Vagina (tissue), 2 donors: ENCODE data around the gene HINT1.
A peak's percentile ranks its signal among the peaks of the same experiment; 100 is the strongest.

Experiments
- POLR2A ChIP-seq, 2 donors: fragments of 450-650 bp; IDR thresholded peaks; one replicate each; pipeline ENCODE4 v1.6.1; 2017; ENCODE audit warnings: antibody characterized with exemption in 2 of 2, mild to moderate bottlenecking in 2 of 2, moderate library complexity in 2 of 2
- POLR2AphosphoS5 ChIP-seq, 2 donors: sonication (generic); formaldehyde crosslinking; IDR thresholded peaks; one replicate each; pipeline ENCODE4 v1.9.0; 2017; ENCODE audit warnings: antibody characterized with exemption in 2 of 2, mild to moderate bottlenecking in 2 of 2, low read depth in 1 of 2; ENCODE audit not compliant: insufficient read depth in 1 of 2
- TF ChIP-seq, protein P1 (sequence below), 3 experiments: fragments of 450-650 bp in 2 of 3; fragments of 200-600 bp in 1 of 3; sonication (generic) in 1 of 3; IDR thresholded peaks; one replicate each; pipeline ENCODE4 v1.5.1; 2017 to 2019; ENCODE audit warnings: antibody characterized with exemption in 3 of 3, mild to moderate bottlenecking in 2 of 3, moderate library complexity in 2 of 3

GRCh38 chr5:131163276-131164119 lies 1.6 kb downstream of the HINT1 start:
- TF ChIP-seq POLR2A (IDR thresholded peaks at IDR 0.05), result no peak
- TF ChIP-seq, protein P1, sequence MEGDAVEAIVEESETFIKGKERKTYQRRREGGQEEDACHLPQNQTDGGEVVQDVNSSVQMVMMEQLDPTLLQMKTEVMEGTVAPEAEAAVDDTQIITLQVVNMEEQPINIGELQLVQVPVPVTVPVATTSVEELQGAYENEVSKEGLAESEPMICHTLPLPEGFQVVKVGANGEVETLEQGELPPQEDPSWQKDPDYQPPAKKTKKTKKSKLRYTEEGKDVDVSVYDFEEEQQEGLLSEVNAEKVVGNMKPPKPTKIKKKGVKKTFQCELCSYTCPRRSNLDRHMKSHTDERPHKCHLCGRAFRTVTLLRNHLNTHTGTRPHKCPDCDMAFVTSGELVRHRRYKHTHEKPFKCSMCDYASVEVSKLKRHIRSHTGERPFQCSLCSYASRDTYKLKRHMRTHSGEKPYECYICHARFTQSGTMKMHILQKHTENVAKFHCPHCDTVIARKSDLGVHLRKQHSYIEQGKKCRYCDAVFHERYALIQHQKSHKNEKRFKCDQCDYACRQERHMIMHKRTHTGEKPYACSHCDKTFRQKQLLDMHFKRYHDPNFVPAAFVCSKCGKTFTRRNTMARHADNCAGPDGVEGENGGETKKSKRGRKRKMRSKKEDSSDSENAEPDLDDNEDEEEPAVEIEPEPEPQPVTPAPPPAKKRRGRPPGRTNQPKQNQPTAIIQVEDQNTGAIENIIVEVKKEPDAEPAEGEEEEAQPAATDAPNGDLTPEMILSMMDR (IDR thresholded peaks at IDR 0.05), result no peak
- TF ChIP-seq POLR2AphosphoS5 (IDR thresholded peaks at IDR 0.05; ENCODE audit: insufficient read depth in 1 of 2, low read depth in 1 of 2), result peak in 1 of 2 donors; percentile 5
